GM10847 (cell line): Measurements from ENCODE around the gene UBR1.

Experiments
- POLR2A ChIP-seq: IDR thresholded peaks from 2 replicates; pipeline ENCODE4 v1.6.1; 2011; ENCODE audit not compliant: insufficient read length; ENCODE audit errors: extremely low read depth

Gene UBR1

DNA sequence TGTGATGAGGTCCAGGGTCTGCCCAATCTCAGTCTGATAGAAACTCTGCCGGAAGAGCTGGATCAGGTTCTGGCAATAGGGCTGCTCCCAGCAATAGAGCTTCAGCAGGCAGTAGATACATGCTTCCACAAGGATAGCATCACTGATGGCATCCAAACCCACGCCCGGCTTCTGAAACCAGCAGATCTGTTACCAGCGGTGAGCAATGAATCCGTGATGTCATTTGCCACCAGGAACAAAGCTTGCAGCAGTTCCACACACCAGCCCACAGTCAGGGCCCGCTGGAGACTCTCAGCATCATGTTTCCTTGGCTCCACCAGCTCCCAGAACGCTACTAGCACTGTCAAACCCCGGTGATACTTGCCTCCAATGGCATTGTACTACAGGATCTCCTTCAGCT is 166.0 kb downstream of the UBR1 start:
- TF ChIP-seq POLR2A: no peak

DNA sequence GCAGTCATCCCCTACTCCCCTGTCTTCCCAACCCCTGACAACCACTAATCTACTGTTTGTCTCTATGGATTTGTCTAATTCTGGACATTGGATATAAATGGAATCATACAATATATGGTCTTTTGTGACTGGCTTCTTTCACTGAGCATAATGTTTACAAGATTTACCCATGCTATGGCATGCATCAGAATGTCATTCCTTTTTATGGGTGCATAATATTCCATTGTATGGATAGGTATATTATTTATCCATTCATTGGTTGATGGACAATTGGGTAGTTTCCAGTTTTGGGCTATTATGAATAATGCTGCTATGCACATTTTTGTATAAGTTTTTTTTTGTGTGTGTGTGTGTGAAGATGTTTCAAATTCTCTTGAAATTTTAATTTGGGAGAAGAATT is 168.7 kb downstream of the UBR1 start:
- TF ChIP-seq POLR2A: no peak

DNA sequence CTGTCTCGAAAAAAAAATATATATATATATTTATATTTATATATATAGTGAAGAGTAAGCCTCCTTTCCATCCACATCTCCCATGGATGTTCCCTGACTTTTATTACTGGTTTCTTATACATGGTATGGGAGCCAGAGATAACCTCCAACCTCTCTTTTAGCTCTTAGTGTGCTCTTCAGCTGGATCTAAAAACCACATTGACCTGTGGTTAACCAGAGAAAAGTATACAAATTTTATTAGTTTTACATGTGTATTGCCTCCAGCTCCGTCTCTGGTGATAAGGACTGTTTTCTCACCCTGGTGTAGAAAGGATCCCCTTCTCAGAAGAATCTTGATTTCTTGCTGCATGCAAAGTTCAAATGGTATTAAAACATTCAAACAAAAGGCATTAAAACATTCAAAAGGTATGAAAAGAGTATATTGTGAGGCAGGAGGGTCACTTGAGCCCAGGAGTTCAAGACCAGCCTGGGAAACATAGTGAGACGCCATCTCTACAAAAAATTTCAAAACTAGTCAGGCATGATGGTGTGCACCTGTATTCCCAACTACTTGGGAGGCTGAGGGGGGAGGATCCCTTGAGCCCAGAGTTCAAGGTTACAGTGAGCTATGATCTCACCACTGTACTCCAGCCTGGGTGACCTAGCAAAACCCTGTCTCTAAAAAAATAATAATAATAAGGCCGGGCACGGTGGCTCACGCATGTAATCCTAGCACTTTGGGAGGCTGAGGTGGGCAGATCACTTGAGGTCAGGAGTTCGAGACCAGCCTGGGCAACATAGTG is 171.8 kb downstream of the UBR1 start:
- no peak for TF ChIP-seq POLR2A

DNA sequence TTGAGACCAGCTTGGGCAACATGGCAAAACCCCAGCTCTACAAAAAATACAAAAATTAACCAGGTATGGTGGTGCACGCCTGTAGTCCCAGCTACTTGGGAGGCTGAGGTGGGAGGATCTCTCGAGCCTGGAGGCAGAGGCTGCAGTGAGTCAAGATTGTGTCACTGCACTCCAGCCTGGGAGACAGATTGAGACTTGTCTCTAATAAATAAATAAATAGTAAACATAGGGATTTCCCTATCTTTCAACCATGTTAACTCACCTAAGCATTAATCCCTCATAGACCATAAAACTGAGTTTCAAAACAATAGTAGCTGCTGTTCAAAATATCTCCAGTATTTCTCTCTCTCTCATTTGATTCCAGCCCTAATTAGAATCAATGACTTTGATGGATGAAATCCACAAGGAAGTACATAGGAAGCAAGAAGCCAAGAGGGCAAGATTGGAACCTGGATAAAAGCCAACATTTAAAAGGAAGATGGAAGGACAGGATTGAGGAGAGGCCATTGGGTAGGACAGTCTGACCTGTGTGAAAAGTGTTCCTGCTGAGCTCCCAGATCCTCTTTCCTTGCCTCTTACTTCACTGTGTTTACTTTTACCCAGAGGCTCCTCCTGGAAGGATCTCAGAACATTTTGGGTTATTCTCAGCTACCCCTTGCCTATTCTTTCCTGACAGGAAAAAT is 172.9 kb downstream of the UBR1 start:
- TF ChIP-seq POLR2A: no peak

DNA sequence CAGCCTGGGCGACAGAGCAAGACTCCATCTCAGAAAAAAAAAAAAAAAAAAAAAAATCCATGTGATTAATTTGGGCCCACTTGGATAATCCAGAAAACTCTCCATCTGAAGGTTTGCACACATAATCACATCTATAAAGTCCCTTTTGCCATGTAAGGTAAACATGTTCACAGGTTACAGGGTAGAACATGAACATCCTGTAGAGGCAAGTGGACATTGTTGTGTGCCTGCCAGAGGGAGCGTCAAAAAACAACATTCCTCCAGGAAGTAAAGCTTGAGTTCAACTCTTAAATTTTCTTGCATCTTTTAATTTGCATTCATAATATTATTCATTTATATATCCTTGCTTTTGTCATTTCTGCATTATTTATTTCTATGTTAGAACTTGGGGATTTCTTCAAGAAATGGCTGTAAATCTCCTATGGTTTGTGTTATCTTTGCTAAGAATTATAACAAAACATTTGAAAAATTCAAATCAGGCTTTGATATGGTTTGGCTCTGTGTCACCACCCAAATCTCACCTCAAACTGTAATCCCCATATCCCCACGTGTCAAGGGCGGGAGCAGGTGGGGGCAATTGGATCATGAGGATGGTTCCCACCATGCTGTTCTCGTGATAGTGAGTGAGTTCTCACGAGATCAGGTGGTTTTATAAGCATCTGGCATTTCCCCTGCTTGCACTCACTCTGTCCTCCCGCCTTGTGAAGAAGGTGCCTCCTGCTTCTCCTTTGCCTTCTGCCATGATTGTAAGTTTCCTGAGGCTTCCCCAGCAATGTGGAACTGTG is 173.9 kb downstream of the UBR1 start:
- no peak for TF ChIP-seq POLR2A

DNA sequence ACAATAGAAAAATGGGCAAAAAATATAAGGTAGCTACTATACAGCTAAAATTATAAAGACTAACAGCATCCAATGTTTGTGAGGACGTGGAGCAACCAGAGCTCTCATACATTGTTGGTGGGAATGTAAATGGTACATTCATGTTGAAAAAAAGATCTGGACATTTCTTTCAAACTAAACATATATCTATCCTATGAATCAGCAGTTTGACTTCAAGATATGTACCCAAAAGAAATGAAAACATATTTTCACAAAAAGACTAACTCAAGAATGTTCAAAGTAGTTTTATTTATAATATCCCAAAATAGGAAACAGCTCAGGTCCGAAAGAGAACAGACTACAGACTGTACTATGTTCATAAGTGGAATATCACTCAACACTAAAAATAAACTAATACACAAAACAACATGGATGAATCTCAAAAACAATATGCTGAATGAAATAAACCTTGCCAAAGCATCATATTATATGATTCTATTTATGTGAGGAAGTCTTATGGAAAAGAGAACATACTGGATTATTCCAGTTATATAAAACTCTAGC is 176.5 kb downstream of the UBR1 start:
- no peak for TF ChIP-seq POLR2A

DNA sequence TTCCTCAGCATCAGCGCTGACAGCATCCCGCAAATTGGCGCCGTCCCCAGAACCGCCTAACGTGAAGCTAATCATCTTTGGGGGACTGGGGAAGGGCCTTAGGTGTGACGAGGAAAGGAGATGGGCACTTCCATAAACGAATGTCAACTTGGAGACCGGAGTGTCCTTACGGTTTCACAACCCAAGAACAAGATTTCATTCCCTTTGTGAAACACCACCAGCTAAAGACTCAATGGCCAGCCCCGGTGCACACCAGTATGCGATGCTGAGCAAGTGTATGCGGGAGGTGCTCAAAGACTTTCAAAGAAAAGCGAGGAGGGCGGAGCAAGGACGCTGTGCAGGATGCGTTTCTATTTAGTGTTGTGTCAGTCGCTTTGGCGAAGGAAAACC is 184.5 kb downstream of the UBR1 start:
- TF ChIP-seq POLR2A: no peak

DNA sequence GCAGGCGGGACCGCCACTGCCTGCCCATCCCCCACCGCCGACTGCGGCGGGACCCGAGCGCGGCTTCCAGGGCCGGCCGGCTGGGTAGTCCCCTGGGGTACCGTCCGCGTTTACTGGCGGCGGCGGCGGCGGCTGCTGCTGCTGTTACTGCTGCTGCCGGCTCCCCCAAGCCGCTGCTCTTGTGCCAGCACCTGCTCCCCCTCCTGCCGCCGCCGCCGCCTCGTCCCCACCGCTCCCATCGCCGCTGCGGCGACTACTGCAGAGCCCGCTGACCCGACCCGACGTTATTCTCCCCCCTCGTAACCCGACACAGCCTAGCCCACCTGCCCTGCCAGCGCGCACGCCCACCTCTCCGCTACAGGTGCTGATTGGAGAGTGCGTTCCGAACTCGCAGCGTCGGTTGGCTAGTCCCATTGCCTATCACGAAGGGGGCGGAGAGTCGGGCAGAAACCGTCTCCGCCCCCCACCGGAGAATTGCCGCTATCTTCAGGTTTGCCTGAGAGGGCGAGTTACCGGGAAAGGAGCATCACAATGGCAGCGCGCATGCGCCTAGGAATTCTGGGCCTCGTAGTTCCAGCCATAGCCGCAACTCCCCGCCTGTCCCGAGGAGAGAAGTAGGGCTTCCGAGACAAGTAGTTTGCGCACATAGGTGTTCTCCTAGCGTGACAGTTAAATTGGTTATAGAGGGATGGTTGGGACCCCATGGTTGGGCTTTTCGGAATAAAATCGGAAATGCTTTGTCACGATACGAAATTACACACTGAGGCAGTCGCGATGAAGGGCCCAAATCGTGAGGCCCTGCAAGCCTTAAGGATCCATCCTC is 185.1 kb downstream of the UBR1 start, which contains the start of gene TTBK2:
Gene TTBK2 (minus strand): TSS at position 260 of the 823 bp plus-strand sequence. CDS start 42,161 bp downstream, outside the sequence.
- TF ChIP-seq POLR2A: peak; percentile 61

DNA sequence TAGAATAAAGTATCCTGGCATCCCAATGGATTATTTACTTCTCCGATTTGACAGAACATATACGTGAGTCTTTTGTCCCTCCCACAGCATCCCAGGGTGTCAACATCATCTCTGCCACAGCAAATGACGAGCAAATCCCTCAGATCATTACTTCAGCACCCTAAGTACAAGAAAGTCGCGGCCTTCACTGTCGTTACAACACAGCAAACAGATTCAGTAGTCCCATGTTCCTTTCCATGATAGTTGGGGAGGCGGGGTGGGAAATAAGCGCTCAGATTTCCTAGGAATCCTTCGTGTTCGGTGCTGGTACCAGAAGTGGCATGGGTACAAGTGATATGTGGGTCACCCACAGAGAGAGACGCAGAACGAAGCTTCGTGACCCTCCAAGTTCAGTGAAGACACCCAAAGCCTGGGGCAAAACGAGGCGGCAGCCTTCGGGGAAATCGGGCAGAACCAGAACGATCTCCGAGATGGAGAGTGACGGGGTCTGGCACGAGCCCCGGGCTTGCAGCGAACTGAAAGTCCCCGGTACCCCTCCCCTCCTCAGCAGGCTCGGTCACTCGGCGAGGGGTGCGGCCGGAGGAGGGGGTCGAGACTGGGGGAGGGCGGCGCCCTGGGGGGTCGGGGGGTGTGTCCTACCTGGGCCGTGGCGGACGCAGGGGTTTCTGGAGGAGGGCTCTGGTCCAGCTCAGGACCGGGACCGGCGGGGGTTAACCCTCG is 185.9 kb downstream of the UBR1 start:
- no peak for TF ChIP-seq POLR2A

DNA sequence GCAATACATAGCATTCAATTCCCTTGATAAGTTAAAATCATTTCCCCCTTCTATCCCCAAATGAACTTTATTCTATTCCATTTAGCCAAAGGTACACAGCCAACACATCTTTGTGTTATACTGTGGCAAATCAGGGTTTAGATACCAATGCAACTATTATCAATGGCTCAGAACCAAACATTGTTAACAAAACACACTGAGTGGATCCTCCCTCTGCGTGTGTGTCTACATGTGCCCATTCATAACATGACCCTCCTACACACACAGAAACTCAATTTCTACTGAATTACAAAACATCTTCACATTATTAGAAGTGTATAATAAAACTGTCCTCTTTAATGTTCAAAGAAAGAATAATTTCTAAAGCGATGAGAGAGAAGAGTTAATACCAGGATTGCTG is 186.5 kb downstream of the UBR1 start:
- TF ChIP-seq POLR2A: no peak

DNA sequence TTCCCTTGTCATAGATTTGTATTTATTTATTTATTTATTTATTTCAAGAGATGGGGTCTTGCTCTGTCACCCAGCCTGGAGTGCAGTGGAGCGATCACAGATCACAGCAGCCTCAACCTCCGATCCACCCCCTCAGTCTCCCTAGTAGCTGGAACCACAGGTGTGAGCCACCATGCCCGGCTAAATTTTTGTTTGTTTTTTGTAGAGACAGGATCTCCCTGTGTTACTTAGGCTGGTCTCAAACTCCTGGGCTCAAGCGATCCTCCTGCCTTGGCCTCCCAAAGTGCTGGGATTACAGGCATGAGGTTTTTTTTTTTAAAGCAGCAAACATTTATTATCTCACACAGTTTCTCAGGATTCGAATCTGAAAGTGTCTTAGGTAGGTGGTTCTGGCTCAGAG is 187.8 kb downstream of the UBR1 start:
- TF ChIP-seq POLR2A: no peak

DNA sequence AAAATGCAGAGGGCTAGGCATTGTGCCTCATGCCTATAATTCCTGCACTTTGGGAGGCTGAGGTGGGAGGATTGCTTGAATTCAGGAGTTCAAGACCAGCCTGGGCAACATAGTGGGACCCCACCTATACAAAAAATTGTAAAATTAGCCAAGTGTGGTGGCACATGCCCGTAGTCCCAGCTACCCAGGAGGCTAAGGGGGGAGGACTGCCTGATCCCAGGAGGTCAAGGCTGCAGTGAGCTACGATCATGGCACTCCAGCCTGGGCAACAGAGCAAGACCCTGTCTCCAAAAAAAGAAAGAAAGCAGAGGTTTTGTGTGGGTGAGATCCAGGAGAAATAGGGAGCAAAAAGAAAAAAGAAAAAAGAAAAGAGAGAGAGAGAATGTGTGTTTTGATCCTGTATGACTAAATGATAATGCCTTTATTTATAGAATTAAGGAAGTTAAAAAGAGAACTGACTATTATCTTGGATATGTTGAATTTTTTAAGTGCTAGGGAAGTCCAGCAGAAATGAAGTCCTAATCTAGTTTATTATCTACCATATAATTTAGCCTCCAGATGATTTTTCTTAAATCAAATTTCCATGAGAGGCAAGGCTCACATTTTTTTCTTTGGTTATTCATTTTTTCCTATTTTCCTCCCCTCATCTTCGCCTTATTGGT is 190.1 kb downstream of the UBR1 start:
- no peak for TF ChIP-seq POLR2A

DNA sequence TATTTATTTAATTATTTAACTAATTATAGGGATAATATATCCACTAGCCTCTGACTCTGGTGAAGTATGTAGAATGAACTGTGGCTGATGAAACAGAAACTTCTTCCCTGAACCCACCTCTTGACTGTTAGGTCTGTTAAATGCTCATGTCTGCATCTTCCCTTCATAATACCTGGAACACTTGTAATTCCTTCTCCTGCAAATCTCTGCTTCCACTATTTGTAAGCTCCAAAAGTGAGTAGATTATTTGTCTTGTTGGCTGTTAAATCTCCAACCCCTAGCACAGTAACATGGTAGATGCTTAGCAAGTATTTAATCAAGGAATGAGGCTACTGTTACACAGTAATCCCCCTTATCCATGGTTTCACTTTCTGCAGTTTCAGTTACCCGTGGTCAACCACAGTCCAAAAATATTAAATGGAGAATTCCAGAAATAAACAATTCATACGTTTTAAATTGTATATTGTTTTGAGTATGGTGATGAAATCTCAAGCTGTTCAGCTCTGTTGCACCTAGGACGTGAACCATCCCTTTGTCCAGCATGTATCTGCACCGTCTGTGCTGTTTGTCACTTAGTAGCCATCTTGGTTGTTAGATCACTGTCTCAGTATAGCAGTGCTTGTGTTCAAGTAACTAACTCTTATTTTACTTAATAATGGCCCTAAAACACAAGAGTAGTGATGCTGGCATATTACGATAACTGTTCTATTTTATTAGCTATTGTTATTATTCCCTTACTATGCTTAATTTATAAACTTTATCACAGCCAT is 190.9 kb downstream of the UBR1 start:
- no peak for TF ChIP-seq POLR2A
